Body of pancreas (tissue), 4 donors: Measurements from ENCODE around the gene RAF1.
"Not testable (repeated sequence)": the region's sequence is repeated elsewhere in the genome, so short reads cannot be mapped to it uniquely, and the experiment has no call there.

ENCODE experiments used
- CTCF ChIP-seq, 7 experiments: fragments of 450-650 bp in 4 of 7; fragments of 200-600 bp in 3 of 7; sonication (generic) in 3 of 7; IDR thresholded peaks; one replicate each; pipeline ENCODE4 v1.5.1; 2016 to 2019; ENCODE audit warnings: antibody characterized with exemption in 7 of 7
- POLR2A ChIP-seq, 3 donors: fragments of 450-650 bp; IDR thresholded peaks; one replicate each; pipeline ENCODE4 v1.6.1; 2016; ENCODE audit warnings: antibody characterized with exemption in 3 of 3, mild to moderate bottlenecking in 2 of 3

GRCh38 chr3:12701601-12702000 is 37.7 kb upstream of the RAF1 start:
- not testable (repeated sequence) for TF ChIP-seq CTCF, POLR2A (IDR thresholded peaks at IDR 0.05)
